Neural progenitor cell (in vitro differentiated cells): ENCODE measurements around the gene AFF3. TPM values are rescaled to one million over a fixed set of nuclear protein-coding genes. Genes with fewer than 3 reads are reported as not detected.

Experiments used
- DNase-seq: peaks from one replicate; pipeline ENCODE4 v3.0.0-alpha.2; 2016; ENCODE audit warnings: low spot score
- H2AFZ ChIP-seq: fragments of 200-600 bp; sonication (generic); replicated peaks from 2 replicates; pipeline ENCODE4 v1.6.1; 2016; ENCODE audit warnings: antibody characterized with exemption
- H3F3A ChIP-seq: fragments of 200-600 bp; sonication (generic); 2 replicates; pipeline ENCODE4 v1.6.1; 2016; ENCODE audit warnings: antibody characterized with exemption, low read depth
- H3K27ac ChIP-seq: fragments of 200-600 bp; sonication (generic); 2 replicates; pipeline ENCODE4 v1.5.1; 2016; ENCODE audit warnings: mild to moderate bottlenecking
- H3K27me3 ChIP-seq: fragments of 200-600 bp; sonication (generic); 2 replicates; pipeline ENCODE4 v1.6.1; 2016; ENCODE audit warnings: mild to moderate bottlenecking, moderate library complexity
- H3K36me3 ChIP-seq: fragments of 200-600 bp; sonication (generic); 2 replicates; pipeline ENCODE4 v1.5.1; 2016
- H3K4me1 ChIP-seq: fragments of 200-600 bp; sonication (generic); 2 replicates; pipeline ENCODE4 v1.6.1; 2016; ENCODE audit warnings: mixed run types
- H3K4me2 ChIP-seq: fragments of 200-600 bp; sonication (generic); 2 replicates; pipeline ENCODE4 v1.6.1; 2016
- H3K4me3 ChIP-seq: fragments of 200-600 bp; sonication (generic); 2 replicates; pipeline ENCODE4 v1.5.1; 2016
- H3K79me2 ChIP-seq: fragments of 200-600 bp; sonication (generic); 2 replicates; pipeline ENCODE4 v1.6.1; 2016; ENCODE audit warnings: low read depth
- H3K9ac ChIP-seq: fragments of 200-600 bp; sonication (generic); 2 replicates; pipeline ENCODE4 v1.6.1; 2016
- H3K9me3 ChIP-seq: fragments of 200-600 bp; sonication (generic); 2 replicates; pipeline ENCODE4 v1.5.1; 2016; ENCODE audit warnings: low read depth
- H4K20me1 ChIP-seq: fragments of 200-600 bp; sonication (generic); 2 replicates; pipeline ENCODE4 v1.6.1; 2016; ENCODE audit warnings: low read depth
- H3K27ac Mint-ChIP-seq: 3 replicates; pipeline ENCODE4 v1.8.0; 2021; ENCODE audit warnings: mixed read lengths
- H3K27me3 Mint-ChIP-seq: 2 replicates; pipeline ENCODE4 v1.8.0; 2022; ENCODE audit warnings: low read depth, mild to moderate bottlenecking, inconsistent platforms, moderate library complexity, mixed read lengths; ENCODE audit not compliant: insufficient read depth
- H3K36me3 Mint-ChIP-seq: 3 replicates; pipeline ENCODE4 v1.8.0; 2021; ENCODE audit warnings: mixed read lengths
- H3K4me1 Mint-ChIP-seq: 3 replicates; pipeline ENCODE4 v1.8.0; 2021; ENCODE audit warnings: mixed read lengths
- H3K4me3 Mint-ChIP-seq: 3 replicates; pipeline ENCODE4 v1.8.0; 2021; ENCODE audit warnings: mild to moderate bottlenecking, moderate library complexity, mixed read lengths
- H3K9me3 Mint-ChIP-seq: 3 replicates; pipeline ENCODE4 v1.8.0; 2020; ENCODE audit warnings: mixed read lengths
- CTCF ChIP-seq: fragments of 200-600 bp; sonication (generic); IDR thresholded peaks from 2 replicates; pipeline ENCODE4 v1.5.1; 2017; ENCODE audit warnings: antibody characterized with exemption, mild to moderate bottlenecking
- EZH2 ChIP-seq: fragments of 200-600 bp; sonication (generic); IDR thresholded peaks from 2 replicates; pipeline ENCODE4 v1.6.1; 2017; ENCODE audit warnings: antibody characterized with exemption, mild to moderate bottlenecking, moderate library complexity
- EZH2phosphoT487 ChIP-seq: fragments of 200-600 bp; sonication (generic); IDR thresholded peaks from 2 replicates; pipeline ENCODE4 v1.6.1; 2017; ENCODE audit warnings: antibody characterized with exemption
- total RNA-seq: library from RNA; depleted of rRNA; stranded (reverse); fragments of >200 nt; gene quantifications from 2 replicates; pipeline ENCODE4 v1.2.3, GENCODE V29; 2015; ENCODE audit warnings: low replicate concordance

The AFF3 gene
- total RNA-seq, 1 donor from 2014 or later, result 0.26 TPM

DNA sequence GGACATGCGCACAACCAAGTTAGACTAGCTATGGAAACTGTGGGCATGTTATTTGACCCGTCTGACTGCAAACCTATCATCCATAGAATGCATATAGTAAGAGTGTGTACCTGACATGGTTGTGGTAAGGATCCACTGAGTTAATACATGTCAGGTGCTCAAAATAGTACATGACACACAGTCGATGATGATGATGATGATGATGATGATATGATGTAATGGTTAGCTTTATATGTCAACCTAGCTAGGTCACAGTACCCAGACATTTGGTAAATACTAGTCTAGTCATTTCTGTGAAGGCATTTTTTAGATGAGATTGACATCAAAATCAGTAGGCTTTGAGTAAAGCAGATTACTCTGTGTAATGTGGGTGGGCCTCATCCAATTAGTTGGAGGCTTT lies 204.1 kb downstream of the AFF3 start:
- no peaks in the 10 kb centered on the region for H3K4me1 ChIP-seq
- no peak overlapping the region for H3K4me3 ChIP-seq
- Mint-ChIP-seq H3K4me1 (peaks cover 9% of the 10 kb centered on the region), H3K36me3 (no peaks in the 10 kb centered on the region), H3K27me3 (no peaks in the 10 kb centered on the region), H3K4me3 (no peak overlapping the region), H3K27ac (no peak overlapping the region), H3K9me3 (peaks cover 1% of the 10 kb centered on the region)
- H4K20me1 ChIP-seq, result no peaks in the 10 kb centered on the region
- no peak overlapping the region for H3K4me2 ChIP-seq
- H3K27ac ChIP-seq, result no peak overlapping the region
- H3K79me2 ChIP-seq, result no peaks in the 10 kb centered on the region
- DNase-seq, result no peak
- peaks cover 6% of the 10 kb centered on the region for H3K27me3 ChIP-seq
- TF ChIP-seq EZH2 (no peak), EZH2phosphoT487 (no peak), CTCF (no peak)
- H3F3A ChIP-seq, result no peaks in the 10 kb centered on the region
- no peaks in the 10 kb centered on the region for H3K36me3 ChIP-seq
- no peak overlapping the region for H2AFZ ChIP-seq
- H3K9ac ChIP-seq, result no peak overlapping the region
- no peaks in the 10 kb centered on the region for H3K9me3 ChIP-seq

GRCh38 chr2:99936065-99936464 lies 206.3 kb downstream of the AFF3 start:
- Histone ChIP-seq H3K9me3 (no peaks in the 10 kb centered on the region), H3K36me3 (no peaks in the 10 kb centered on the region), H3K27me3 (peaks cover 6% of the 10 kb centered on the region), H4K20me1 (no peaks in the 10 kb centered on the region), H2AFZ (no peak overlapping the region), H3K27ac (no peak overlapping the region), H3K4me2 (no peak overlapping the region), H3K9ac (no peak overlapping the region), H3K4me1 (no peaks in the 10 kb centered on the region), H3K4me3 (no peak overlapping the region), H3K79me2 (no peaks in the 10 kb centered on the region), H3F3A (no peaks in the 10 kb centered on the region)
- H3K27ac Mint-ChIP-seq, result no peak overlapping the region
- no peak overlapping the region for H3K4me3 Mint-ChIP-seq
- H3K36me3 Mint-ChIP-seq, result no peaks in the 10 kb centered on the region
- peaks cover 9% of the 10 kb centered on the region for H3K4me1 Mint-ChIP-seq
- DNase-seq, result peak; percentile 40
- peaks cover 1% of the 10 kb centered on the region for H3K9me3 Mint-ChIP-seq
- no peak for TF ChIP-seq CTCF
- no peak for TF ChIP-seq EZH2
- TF ChIP-seq EZH2phosphoT487, result no peak
- H3K27me3 Mint-ChIP-seq, result no peaks in the 10 kb centered on the region

DNA sequence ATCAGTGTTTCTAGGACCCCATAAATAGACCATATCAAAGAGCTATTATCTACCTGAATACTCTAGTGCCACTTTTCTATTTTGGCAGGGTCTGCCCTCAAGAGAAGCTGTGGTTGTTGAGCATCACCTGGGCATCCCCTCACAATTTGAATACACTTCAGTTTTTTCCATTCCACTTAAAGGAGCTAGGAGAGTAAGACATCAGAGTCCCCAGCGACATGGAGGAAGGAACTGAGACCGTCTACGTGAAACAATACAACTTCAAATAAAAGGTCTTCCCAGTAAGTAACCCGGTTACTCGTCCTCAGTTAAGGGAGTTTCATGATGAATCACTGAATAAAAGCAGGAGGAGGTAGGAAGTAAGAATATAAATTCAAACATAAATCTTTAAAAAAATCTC lies 206.7 kb downstream of the AFF3 start:
- H3K4me1 Mint-ChIP-seq, result peaks cover 9% of the 10 kb centered on the region
- Histone ChIP-seq H3K9ac (no peak overlapping the region), H3K36me3 (no peaks in the 10 kb centered on the region), H3K9me3 (no peaks in the 10 kb centered on the region), H3K79me2 (no peaks in the 10 kb centered on the region), H3F3A (no peaks in the 10 kb centered on the region), H2AFZ (no peak overlapping the region), H3K4me2 (no peak overlapping the region), H3K27me3 (peaks cover 6% of the 10 kb centered on the region), H3K4me1 (no peaks in the 10 kb centered on the region), H4K20me1 (no peaks in the 10 kb centered on the region), H3K27ac (no peak overlapping the region), H3K4me3 (no peak overlapping the region)
- no peaks in the 10 kb centered on the region for H3K36me3 Mint-ChIP-seq
- no peak overlapping the region for H3K4me3 Mint-ChIP-seq
- H3K9me3 Mint-ChIP-seq, result peaks cover 1% of the 10 kb centered on the region
- no peak for DNase-seq
- TF ChIP-seq EZH2, result no peak
- no peak for TF ChIP-seq CTCF
- no peak for TF ChIP-seq EZH2phosphoT487
- H3K27me3 Mint-ChIP-seq, result no peaks in the 10 kb centered on the region
- H3K27ac Mint-ChIP-seq, result no peak overlapping the region
